Activated CD8-positive, alpha-beta memory T cell treated with anti-CD3 and anti-CD28 coated beads, Interleukin-2, amount 50 U/mL, for 1 hour (primary cell): ENCODE measurements around the gene TMC4.
"Not testable (repeated sequence)": the region's sequence is repeated elsewhere in the genome, so short reads cannot be mapped to it uniquely, and the experiment has no call there.

ENCODE experiments used
- DNase-seq: peaks from one replicate; pipeline ENCODE4 v3.0.0-alpha.2; 2020; ENCODE audit errors: extremely low read depth

TMC4 gene

GRCh38 chr19:54179262-54179852 lies 6.4 kb upstream of the TMC4 start:
- DNase-seq = no peak

- DNase-seq = no peak
Measured at GRCh38 chr19:54178581-54179261, 5.8 kb upstream of the TMC4 start.

DNA sequence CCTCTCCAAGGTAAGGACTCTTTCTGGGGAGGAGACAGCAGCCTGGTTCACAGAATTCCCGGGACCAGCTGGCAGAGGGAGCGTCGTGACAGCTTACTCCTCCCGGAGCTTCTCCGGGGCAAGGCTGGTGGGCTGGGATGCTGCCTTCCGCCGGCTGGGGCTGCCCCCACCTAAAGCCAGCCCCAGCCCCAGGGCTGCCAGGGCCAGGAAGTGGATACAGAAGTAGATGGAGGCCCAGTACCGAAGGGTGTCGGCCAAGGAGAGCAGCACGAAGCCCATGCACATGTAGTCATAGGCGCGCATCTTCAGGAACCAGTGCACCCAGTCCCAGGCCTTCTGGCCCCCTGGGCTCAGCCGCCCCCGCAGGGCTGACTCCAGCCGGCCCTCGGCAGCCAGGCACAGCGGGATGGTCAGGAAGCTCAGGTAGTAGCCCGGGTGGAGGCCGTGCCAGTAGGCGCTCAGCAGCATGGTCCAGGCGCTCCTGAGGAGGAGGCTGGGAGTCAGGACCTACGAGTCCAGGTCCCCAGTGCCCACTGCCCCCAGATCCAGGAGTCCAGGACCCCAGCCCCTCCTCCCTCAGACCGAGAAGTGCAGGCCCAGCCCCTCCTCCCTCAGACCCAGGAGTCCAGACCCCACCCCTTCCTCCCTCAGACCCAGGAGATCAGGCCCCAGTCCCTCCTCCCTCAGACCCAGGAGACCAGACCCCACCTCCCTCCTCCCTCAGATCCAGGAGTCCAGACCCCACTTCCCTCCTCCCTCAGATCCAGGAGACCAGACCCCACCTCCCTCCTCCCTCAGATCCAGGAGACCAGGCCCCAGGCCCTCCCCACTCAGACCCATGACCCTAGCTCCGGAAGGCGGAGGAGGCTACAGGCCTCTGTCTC lies 1.2 kb upstream of the TMC4 start:
- DNase-seq = no peak

GRCh38 chr19:54173359-54173699 lies 369 bp upstream of the TMC4 start:
- DNase-seq = no peak

GRCh38 chr19:54171736-54172431 lies 1.1 kb downstream of the TMC4 start:
- not testable (repeated sequence) for DNase-seq

DNA sequence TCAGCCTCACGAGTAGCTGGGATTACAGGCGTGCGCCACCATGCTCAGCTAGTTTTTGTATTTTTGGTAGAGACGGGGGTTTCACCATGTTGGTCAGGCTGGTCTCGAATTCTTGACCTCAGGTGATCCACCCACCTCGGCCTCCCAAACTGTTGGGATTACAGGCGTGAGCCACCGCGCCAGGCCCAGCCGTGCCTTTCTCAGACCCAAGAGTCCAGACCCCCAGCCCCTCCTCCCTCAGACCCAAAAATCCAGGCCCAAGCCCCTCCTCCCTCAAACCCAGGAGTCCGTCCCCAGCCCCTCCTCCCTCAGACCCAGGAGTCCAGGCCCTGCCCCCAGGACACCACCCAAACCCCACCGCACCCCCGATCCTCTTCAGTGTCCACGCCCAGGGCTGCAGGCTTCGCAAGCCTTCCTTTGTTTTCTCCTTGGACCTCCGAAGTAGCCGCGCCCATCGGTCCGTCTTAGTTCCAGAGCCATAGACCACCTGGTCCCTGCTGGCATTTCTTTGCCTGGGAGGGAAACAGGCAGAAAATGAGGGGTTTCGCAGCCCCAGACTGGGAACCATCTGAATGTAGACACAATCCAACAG lies 3.7 kb downstream of the TMC4 start:
- DNase-seq = no peak

- DNase-seq = peak; percentile 66
Measured at GRCh38 chr19:54168174-54168917, 4.6 kb downstream of the TMC4 start.

GRCh38 chr19:54165222-54165621 lies 7.7 kb downstream of the TMC4 start:
- no peak for DNase-seq

DNA sequence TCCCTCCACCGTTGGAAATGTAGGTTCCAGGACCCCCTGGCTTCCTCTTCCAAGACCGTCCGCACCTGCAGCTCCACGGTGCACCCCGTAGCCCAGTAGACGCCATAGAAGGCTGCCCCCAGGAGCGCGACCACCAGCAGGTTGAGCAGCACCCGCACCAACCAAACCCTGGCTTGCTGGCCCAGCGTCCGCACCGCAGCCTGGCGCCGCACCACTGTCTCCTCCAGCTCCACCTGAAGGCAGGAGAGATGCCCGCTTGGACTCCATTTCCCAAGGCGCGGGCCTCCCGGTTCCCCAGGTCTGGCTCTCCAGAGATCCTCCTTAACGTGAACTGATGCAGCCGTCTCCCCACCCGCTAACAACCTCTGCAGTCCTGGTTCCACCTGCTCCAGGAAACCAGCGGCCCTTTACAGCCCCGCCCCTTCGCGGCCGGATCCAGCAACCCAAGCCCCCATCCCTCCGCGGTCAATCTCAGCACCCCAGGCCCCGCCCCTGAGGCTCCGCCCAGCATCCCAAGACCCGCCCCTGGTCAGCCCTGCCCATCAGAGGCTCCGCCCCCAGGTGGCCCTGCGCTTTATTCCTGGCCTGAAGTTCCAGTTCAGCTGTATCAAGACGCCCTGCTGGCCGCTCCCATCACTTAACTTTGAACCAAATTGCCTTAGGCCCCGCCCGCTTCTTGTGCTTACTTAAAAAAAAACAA lies 8.4 kb downstream of the TMC4 start:
- DNase-seq = no peak

DNA sequence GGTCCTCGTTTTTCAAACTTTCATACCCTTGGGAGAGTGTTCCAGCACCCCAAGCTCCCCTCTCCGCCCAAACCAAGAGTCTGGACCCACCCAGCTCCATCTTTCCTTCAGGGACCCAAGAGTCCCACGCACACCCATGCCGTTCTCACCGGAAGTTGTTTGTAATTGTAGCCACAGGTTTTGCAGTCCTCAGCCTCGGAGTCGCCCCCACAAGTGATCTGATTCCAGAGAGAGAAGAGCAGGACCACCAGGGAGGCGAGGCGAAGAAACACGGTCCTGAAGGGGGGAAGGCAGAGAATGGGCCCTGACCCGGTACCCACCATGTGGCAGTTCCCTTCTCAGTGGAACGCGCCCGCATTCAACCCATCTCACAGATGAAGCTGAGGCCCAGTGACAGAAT lies 10.1 kb downstream of the TMC4 start:
- DNase-seq = no peak

DNA sequence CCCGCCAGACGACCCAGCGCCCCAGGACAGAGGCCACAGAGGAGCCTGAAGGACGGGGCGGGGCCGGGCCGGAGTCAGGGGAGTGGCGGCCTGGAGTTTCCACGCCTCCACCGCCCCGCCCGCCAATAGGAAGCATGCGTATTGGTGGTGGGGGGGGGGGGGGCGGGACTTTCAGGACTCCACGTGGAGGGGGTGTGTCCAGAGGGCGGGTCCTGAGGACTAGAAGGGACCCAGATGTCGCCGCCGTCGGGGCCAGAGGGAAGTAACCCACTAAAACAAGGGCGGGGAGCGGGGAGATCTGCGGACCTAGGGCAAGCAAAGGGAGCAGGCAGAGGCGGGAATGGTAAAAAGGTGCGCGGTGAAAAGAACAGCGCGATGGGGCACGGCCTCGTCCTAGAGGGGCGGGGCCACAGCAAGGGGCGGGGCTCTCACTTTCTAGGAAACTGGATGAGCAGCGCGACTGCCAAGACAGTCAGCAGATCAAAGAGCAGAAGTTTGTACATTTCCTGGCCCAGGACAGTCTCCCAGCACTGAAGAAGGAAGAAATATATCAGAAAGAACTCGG lies 10.6 kb downstream of the TMC4 start:
- DNase-seq = peak; percentile 59

DNA sequence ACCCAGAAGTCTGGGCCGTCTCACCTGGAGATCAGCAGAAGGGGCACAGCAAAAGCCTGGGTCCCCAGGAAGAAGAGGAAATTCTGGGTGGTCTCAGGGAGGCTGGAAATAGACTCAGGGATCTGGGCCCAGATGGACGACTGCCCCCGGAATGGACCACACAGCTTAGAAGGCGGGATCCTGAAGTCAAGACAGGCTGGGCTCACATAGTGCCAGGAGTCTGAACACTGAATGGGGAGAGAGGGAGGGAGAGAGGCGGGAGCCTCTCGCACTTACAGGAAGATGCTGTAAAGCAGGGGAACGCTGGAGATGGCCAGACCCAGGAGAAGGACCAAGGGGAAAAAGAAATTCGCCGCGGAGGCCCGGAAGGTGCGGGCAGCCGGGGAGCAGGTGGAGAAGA lies 12.1 kb downstream of the TMC4 start:
- DNase-seq = no peak

DNA sequence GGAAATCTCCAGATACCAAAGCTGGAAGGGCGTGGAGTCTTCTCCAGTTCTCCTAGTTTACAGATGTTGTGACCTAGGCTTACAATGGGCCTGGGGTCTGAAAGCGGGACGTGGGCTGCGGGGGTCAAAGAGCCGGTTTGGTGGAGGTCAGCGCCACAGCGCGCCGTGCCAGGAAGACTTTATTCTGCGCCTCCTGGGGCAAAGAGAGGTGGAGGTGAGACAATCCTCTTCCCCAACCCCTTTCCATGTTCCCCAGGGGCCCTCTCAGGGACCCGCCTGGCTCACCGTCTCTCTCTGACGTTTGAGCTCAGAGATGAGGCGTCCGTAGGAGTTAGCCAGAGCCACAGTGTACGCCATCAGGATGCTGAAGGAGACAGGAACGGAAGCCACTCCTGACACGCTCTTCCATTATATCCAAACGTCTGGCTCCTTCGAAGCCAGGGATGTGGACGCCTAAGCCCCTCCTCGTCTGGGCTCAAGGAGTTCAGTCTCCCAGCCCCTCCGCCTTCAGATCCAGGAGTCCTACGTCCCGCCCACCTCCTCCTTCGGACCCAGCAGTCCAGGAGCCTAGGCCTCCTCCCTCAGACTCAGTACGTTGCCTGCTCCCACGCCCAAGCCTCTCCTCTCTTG lies 12.7 kb downstream of the TMC4 start:
- no peak for DNase-seq

GRCh38 chr19:54159352-54160181 lies 13.4 kb downstream of the TMC4 start, which contains the start of gene LENG1:
Gene LENG1 (minus strand): TSS chr19:54159721. CDS start chr19:54159695, 26 bp downstream.
- peak; percentile 100 for DNase-seq

GRCh38 chr19:54158812-54159351 lies 14.1 kb downstream of the TMC4 start:
- no peak for DNase-seq

DNA sequence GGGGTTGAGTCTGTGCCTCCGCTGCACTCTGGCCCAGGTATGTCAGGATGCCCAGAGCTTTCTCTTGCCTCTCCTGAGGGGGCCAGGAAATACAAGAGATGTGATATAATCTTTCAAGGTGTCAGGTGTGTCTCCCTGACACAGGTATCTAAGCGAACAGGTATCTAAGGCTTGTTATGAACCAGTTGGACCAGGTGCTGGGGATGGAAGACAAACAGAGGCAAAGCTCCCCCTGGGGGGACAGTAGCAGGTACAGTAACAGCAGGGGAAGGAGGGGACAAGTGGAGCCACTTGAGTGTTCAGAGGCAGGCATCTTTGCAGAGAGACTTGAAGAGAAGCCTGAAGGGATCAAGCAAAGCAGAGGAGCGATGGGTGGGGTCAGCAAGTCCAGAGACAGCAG lies 16.0 kb downstream of the TMC4 start:
- DNase-seq = no peak

DNA sequence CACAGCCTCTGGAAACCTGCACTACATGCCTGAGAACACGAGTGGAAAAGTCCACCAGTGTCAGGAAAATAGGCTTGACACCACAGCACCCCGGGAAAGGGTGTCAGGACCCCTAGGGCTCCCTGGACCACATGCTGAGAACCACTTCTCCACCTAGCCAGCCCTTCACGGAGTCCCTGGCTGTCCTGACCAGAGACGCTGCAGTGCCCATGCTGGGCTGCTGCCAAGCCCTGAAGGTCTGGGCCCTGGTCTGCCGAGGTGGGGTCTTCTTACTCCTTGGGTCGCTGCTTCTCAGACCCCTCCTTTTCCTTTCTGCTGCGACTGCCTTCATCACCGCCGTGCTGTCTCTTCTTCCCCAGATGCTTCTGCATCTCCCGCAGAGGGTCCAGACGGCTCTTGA lies 16.5 kb downstream of the TMC4 start:
- DNase-seq = no peak

- no peak for DNase-seq
Measured at GRCh38 chr19:54155694-54156093, 17.3 kb downstream of the TMC4 start.
